ENCODE data around the gene BMPR2.
A peak's percentile ranks its signal among the peaks of the same experiment; 100 is the strongest.
"Not testable (repeated sequence)": the region's sequence is repeated elsewhere in the genome, so short reads cannot be mapped to it uniquely, and the experiment has no call there.

Gene BMPR2

DNA sequence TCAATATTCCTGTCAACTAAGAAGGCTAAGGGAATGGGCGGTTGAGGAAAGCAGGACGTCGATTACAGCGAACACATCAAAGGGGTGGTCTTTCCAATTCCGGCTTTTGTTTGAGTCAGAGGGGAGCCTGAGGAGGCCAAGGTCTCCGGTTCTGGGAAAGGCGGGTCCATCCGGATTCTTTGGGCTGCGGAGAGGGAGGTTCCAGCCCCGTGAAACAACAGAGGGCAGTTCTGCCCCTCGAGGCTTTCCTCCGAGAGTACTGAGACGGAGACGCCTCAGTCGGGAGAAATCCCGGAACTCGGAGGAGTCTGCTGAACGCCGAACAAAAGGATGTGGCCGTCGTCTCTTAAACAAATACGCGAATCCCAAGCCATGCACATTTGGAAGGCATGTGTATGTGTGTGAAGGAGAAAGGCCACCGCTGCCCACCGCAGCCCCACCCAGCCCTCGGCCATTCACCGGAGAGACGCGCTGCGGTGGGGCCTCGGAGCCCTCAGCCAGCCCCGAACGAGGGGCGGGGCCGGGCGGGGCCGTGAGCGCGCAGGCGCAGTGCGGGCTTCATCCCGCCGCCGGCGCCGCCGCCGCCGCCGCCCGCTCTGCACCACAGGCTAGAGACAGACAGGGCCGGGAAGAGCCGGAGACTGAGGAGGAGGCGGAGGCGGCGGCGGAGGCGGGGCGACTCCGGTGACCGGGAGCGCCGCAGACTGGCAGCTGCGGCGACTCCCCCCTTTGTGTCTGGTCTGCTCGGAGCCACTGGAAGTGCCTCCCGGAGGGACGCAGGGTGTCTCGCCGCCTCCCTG lies at the start of gene BMPR2:
BMPR2 (plus strand) TSS at position 719 of the 800 bp plus-strand sequence. CDS start 1,148 bp downstream, outside the sequence.
- peak; percentile 91 for DNase-seq (ENCODE audit: low spot score)

DNA sequence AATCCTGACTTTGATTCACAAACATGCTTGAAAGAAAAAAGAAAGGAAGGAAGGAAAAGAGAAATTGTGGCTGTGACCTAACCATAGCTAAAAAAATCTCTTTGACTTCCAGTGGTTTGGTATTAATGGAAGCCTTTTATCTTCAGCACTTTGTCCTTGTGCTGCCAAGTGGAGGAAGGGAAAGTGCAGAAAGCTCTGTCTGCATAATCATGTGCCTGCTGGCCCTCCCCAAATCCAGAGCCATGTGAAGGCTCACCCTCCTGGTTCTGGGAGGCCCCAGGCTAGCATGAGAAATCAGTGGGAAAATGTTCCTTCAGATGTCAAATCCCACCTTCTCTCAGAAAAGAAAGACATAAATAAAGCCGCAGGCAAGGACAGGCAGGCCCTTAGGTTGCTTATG lies 48.3 kb upstream of the BMPR2 start:
- DNase-seq (ENCODE audit: low spot score), result no peak

DNA sequence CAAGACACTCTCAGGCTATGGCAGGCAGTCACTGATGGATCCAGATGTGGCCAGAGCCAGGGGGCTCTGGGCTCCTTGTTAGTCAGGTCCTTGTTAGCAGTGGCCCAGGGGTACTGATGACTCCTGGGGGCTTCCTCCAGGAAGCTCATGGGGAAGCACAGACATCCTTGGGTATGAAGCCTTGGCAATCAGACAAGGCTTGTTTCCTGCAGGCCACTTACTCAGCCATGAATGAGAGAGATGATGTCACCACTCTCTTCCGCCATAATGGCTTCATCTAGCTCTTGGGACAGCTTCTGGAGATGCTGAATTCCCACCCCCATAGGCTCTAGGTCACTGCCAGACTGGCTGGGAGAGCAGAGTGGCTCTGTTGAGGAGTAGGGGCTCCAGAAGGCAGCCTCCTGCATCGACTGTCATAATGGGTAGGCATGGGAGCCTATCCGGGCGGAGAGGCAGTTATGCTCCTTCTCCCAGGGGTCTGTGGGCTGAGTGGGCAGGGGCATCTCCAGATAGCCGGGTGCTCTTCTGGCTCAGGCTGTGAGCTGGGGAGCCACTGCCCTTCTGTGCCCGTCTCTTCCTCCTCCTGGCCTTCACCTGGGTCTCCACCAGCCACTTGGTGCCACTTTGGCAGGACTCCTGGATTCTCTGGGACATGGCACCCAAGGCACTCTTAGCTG lies 40.2 kb upstream of the BMPR2 start:
- no peak for DNase-seq (ENCODE audit: low spot score)

DNA sequence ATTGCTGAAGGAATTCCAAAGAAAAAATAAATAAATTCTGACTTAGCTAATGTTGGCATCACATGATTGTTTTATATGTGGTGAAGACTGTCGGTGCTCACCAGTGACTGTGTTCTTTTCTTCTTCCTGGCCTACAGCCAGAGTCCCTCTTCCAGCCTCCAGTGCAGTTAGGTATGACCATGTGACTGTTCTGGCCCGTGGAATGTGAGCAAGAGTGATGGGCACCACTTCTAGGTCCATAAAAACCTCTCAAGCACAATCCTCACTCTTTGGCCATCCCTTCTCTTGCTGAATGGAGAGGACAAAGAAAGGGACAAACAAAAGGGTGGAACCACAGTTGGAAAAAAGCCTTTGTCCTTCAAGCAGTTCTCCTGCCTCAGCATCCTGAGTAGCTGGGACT lies 39.0 kb upstream of the BMPR2 start:
- DNase-seq (ENCODE audit: low spot score), result no peak

DNA sequence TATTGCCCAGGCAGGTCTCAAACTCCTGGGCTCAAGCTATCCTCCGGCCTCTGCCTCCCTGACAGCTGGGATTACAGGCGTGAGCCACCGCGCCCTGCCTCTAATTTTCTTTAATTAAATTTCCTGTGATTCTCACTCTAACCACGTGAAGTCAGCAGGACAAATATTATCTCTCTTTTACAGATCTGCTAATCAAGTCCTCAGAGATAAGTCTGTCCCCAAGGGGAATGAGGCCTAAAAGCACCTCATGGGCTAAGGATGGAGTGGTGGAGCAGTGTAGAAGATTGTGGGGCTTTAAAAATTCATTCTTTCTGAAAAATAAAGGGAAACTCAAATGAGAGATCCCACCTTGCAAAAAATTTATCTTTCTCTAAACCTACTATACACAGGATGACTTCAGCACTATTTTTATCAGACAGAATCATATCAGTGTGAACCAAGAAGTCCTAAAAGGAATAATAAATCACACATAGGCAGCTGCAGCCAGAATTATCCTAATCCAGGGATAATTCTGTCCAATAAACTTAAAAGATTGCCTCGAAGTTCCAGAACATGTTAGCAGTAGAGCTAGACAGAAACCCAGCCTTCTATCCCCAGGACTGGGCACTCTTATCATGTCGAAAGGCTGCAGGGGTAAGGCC lies 38.3 kb upstream of the BMPR2 start:
- no peak for DNase-seq (ENCODE audit: low spot score)

DNA sequence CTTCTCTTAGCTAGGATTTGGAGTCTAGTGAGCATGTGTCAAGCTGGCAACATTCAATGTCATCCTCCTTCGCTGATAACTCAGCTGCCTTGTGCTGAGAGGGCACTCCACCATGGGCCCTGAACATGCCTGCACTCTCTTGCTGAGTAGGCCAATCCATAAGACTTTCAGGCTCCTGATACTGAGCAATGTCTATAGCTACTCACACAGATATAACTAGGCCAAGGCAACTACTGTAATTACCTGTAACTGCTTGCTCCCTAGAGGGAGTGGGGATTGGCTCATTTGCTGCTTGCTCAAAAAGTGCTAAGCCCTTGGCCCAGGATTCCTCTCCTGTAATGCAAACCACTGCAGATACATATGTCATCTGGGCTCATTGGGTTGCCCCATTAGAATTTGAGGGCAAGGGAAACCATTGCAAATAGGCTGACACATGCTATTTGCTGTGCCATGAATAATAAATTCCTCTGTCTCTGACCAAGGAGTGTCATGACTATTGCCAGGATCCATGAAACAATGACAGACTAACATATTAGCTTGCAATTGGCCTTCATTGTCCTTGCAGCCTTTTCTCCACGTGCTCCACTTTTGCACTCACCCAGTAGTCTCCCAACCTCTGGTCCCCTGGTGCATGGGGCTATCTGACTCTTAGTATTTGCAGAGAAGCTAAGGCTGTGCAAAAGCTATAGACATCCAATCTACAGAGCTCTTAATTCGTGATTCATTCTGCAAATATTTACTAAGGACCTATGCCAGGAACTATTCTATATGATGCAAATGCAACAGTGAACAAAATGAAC lies 36.9 kb upstream of the BMPR2 start:
- DNase-seq (ENCODE audit: low spot score), result no peak

DNA sequence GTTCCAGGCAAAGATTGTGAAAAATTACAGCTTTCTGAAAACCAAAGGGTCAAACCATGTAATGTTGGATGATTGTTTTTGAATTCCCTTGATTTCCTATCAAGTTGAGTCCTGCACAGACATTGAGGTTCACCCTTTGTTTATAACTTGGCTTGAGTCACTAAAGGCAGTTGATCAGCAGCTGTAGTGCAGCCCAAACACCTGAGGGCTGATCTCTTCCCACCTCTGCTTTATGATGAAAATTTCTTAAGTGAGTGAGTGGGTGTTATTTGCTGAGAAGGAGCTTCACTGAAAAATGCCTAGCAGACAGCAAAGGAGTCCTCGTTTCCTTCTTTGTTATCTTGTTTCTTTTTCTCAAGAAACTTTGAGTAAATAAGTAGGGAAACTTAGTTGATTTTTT lies 31.9 kb upstream of the BMPR2 start:
- DNase-seq (ENCODE audit: low spot score), result no peak

DNA sequence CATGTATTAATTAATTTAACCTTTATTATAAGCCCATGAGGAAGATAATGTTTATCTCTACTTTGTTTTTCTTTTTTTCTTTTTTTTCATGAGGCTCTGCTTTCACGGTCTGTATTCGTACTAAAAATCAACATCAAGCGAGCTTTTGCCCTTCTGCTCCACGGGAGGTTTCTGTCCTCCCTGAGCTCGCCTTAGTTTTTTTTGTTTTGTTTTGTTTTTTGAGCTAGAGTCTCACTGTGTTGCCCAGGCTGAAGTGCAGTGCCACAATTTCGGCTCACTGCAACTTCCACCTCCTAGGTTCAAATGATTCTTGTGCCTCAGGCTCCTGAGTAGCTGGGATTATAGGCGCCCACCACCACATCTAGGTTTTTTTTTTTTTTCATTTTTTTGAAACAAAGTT lies 29.9 kb upstream of the BMPR2 start:
- no peak for DNase-seq (ENCODE audit: low spot score)

DNA sequence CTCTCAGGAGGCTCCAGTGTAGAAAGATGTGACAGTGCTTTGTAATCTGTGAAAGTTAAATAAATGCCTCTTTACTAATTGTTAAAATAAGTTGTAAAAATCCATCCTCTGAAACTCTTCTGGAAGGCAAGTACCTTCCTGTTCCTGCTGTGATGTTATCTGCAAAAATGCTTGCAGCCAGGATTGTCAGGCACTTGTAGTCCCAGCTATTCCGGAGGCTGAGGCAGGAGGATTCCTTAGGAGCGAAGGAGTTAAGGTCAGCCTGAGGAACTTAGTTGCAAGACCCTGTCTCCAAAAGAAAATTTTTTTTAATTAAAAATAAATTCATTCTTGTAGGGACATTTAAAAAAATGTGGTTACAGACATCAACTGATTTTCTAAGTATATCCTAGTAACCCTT lies 22.7 kb upstream of the BMPR2 start:
- no peak for DNase-seq (ENCODE audit: low spot score)

DNA sequence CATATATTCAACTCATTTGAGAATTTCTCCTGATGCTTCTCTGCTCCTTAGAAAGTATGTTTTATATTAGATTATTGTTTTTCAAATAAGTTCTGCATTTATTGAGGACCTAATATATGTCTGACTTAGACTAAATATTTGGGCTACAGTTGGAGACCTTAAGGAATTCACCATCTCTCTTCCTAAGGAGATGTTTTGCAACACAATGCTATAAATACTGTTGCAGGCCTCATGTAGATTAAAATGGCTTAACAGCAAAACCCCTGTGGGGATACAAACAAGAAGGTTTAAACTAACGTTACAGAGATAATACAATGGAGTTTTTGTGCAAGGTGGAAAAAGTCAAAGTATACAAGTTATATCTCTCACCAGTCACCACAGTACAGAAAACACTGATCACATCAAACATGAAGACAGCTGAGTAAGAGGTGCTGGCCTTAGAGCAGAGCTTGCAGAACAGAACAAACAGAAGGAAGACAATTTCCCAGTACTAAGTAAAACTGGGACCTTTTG lies 20.1 kb upstream of the BMPR2 start:
- no peak for DNase-seq (ENCODE audit: low spot score)

DNA sequence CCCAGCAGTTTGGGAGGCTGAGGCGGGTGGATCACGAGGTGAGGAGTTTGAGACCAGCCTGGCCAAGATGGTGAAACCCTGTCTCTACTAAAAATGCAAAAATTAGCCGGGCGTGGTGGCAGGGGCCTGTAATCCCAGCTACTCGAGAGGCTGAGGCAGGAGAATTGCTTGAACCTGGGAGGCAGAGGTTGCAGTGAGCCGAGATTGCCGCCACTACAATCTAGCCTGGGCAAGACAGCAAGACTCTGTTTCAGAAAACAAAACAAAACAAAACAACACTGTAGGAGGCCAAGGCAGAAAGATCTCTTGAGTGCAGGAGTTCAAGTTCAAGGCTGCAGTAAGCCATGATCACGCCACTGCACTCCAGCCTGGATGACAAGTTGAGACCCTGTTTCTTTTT lies 17.2 kb upstream of the BMPR2 start:
- not testable (repeated sequence) for DNase-seq (ENCODE audit: low spot score)

DNA sequence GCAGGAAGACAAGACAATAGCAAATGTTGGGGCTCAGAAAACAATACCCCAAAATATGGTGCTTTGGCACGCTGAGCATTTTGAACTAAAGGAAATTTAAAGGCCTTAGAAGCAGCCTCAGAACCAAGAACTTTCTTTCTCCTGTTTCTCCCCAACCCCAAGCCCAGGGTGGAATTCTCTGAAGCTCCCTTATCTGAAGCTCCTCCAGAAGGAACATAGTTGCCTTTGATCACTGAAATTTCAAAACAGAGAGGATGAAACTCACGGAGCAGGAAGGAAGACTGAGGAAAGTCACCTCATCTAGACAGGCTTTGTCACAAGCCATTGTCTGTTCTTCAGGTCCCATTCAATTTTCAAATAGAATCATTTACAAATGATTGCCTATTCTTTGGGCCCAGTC lies 15.5 kb upstream of the BMPR2 start:
- no peak for DNase-seq (ENCODE audit: low spot score)

DNA sequence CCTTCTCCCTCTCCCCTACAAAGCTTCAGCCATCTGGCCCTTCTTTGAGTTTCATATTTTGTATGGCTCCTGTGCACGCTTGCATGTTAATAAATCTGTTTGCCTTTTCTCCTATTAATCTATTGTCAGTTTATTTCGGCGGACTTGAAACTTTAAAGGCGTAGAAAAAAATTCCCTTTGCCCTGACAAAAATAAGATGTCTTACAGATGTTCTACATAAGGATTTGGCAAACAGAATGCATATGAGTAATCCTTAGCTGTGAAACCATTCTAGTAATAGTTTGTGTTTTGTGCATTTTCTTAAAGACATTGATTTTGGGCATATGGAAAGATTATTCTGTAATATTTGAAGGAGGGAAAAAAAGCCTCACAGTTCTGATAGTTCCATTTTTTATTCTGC lies 15.0 kb upstream of the BMPR2 start:
- no peak for DNase-seq (ENCODE audit: low spot score)

DNA sequence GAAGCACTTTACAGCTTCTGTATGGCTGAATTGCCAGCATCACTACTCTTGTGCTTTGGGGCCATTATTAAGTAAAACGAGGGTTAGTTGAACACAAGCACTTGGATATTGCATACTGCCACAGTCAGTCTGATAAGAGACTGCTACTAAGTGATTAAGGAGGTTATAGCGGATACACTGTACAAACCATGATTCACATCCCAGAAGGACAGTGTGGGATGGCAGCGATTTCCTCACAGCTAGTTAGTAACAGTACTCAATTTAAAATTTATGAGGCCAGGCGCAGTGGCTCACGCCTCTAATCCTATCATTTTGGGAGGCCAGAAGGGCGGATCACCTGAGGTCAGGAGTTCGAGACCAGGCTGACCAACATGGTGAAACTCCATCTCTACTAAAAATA lies 2.6 kb upstream of the BMPR2 start:
- DNase-seq (ENCODE audit: low spot score), result no peak

DNA sequence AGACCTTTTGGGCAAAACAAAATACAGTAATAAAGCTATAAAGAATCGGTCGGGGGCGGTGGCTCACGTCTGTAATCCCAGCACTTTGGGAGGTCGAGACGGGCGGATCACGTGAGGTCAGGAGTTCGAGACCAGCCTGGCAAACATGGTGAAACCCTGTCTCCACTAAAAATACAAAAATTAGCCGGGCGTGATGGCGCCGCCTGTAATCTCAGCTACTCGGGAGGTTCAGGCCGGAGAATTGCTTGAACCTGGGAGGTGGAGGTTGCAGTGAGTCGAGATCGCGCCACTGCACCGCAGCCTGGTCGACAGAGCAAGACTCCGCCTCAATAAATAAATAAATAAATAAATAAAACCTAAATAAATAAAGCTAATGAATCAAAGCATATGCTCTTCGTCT lies 1.7 kb upstream of the BMPR2 start:
- not testable (repeated sequence) for DNase-seq (ENCODE audit: low spot score)

DNA sequence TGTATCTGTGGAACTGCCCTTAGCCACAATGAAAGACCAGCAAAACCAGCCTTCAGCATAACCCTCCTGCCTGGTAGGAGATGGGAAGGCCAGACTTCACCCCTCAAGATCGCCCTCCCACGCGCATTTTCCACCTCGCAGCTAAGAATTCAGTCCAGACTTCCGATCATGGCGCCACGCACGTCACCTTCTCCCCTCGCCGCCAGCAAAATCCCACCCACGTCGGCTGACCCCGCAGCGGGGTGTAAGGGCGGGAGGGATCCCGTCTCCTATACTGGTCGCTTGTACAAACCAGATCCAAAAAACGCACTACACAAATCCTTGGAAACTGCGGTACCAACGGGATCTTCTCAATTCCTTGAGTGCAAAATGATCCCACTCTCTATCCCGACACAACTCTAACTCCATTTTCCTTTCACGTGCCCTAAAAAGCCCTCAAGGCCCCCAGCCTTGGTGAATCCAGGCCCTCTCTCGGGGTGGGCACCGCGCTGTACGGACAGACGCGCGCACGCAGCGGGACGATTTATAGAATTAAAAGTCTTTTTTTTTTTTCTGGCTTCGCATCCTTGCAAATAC lies 1.0 kb upstream of the BMPR2 start:
- DNase-seq (ENCODE audit: low spot score), result peak; percentile 56

DNA sequence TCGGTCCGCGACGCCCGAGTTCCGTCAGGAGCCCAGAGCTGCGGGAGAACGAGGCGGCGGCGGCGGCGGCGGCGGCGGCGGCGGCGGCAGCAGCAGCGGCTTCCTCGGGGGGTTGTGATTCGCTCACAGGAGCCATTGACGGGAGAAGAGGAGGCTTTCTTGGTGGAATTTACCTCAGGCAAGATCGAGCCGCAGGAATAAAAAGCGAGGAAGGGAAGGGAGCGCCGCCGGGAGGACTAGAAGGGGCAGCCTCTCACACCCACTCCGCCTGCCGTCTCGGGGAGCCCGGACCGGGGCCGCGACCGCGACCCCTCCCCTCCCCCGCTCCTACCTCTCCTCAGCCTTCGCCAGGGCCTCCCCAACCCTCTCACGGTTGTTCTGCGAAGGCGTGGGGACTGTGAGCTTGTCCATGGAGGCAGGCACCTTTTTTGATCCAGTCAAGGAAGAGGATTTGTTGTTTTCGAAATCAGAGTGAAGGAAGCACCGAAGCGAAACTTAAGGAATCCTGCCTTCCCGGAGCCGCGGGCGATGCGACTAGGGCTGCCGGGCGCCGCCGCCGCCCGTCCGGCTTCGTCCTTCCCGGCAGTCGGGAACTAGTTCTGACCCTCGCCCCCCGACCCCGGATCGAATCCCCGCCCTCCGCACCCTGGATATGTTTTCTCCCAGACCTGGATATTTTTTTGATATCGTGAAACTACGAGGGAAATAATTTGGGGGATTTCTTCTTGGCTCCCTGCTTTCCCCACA lies 506 bp downstream of the BMPR2 start:
- DNase-seq (ENCODE audit: low spot score), result peak; percentile 54

DNA sequence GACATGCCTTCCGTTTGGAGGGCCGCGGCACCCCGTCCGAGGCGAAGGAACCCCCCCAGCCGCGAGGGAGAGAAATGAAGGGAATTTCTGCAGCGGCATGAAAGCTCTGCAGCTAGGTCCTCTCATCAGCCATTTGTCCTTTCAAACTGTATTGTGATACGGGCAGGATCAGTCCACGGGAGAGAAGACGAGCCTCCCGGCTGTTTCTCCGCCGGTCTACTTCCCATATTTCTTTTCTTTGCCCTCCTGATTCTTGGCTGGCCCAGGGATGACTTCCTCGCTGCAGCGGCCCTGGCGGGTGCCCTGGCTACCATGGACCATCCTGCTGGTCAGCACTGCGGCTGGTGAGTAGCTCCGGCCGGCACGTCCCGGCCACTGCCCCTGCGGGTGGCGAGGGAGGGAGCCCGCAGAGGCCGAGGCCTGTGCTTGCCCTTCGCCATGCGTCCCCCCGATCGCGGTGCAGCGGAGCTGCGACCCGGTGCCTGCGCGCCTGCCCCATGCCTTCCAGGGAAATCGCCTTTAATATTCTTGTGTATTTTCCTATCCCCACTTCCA lies 1.2 kb downstream of the BMPR2 start:
- DNase-seq (ENCODE audit: low spot score), result peak; percentile 64

DNA sequence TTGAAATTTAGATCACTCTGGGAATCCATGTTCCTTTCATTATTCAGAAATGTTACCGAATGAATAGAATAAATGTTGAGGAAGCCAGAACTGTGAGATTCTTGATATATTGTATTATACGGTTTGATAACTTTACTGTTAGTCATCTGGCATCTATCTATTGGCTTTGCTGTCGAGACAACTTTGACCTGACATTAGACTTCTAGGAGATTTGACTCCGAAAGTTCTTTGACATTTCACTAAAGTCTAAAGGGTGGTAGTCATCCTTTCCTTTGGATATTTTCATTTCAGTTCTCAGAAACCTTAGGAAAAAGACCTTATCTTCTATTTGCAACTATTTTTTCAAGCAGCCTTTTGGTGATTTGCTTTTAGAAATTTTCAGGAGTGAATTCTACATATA lies 1.9 kb downstream of the BMPR2 start:
- DNase-seq (ENCODE audit: low spot score), result peak; percentile 38

DNA sequence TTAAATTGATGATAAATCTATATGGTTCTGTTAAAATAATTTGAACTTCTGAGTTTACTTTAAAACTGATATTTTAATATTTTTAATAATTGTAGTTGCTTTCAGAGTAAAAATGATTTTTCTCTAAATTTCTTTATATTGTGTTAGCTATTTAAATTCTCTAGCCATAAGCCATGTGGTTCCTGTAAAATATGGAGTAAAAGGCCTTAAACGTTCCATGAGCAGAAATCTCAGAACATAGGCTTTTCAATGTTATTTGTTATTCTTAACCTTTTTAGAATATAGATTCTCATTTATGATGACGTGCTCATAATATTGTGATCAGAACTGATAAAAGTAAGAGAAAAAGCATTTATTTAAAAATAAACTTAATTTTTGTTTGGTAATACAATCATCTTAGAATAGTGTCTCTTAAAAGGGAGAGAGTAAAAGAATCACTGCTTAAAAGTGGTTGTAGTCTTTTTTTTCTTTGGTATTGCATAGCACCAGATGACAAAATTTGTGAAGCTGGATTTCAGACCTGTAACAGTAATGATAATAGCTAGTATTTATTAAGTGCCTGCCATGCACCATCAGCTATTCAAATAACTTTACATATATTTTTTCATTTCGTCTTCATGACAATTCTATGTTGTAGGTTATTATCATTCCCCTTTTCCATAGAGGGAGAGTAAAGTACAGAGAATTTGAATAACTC lies 2.7 kb downstream of the BMPR2 start:
- peak; percentile 15 for DNase-seq (ENCODE audit: low spot score)
